Panc1 (cell line): ENCODE results near the gene ANO6. TPM values are rescaled to one million over a fixed set of nuclear protein-coding genes. Genes with fewer than 3 reads are reported as not detected.

Experiments
- ATAC-seq: fragments of 200-7000 bp; cut with Tn5 transposase; 2 replicates; pipeline ENCODE4 v1.9.1; 2020; ENCODE audit warnings: mild to moderate bottlenecking, moderate library complexity
- BruUV-seq: library from RNA; stranded (reverse); fragments of 400-500 nt; replicated peaks from 2 replicates; lab custom pipeline; 2021; lab: Mats Ljungman, UMichigan
- CTCF ChIA-PET: fragments of 300-600 bp; sonication (Branson Sonifier 250); formaldehyde crosslinking; loops from one replicate; lab custom pipeline; 2022; ENCODE audit warnings: antibody characterized with exemption; lab: Charles Lee
- POLR2A ChIA-PET: fragments of 300-600 bp; sonication (Branson Sonifier 250); formaldehyde crosslinking; loops from one replicate; lab custom pipeline; 2022; ENCODE audit warnings: antibody characterized with exemption; lab: Charles Lee
- DNase-seq: peaks from one replicate; pipeline ENCODE4 v3.0.0-alpha.2; 2010; ENCODE audit warnings: low read depth, low spot score
- H3K27ac ChIP-seq: 2 replicates; pipeline ENCODE4 v1.5.1; 2011; ENCODE audit warnings: mild to moderate bottlenecking, low read length, inconsistent platforms
- H3K27me3 ChIP-seq: fragments of 200-500 bp; sonication (Bioruptor generic); 2 replicates; pipeline ENCODE4 v1.6.0; 2014; ENCODE audit warnings: low read length, inconsistent platforms; ENCODE audit not compliant: control insufficient read depth, insufficient read depth
- H3K36me3 ChIP-seq: fragments of 200-500 bp; sonication (Bioruptor generic); 2 replicates; pipeline ENCODE4 v1.5.1; 2014; ENCODE audit warnings: inconsistent platforms, mild to moderate bottlenecking, low read length, moderate library complexity; ENCODE audit not compliant: control insufficient read depth, insufficient read depth
- H3K4me1 ChIP-seq: 2 replicates; pipeline ENCODE4 v1.5.1; 2011; ENCODE audit warnings: inconsistent platforms, mild to moderate bottlenecking, low read length, moderate library complexity; ENCODE audit not compliant: control insufficient read depth, insufficient read depth
- H3K4me3 ChIP-seq, 2 experiments: 2 replicates each; pipeline ENCODE4 v1.5.1; 2011 to 2012; ENCODE audit warnings: low read depth in 2 of 2, low read length in 2 of 2, mild to moderate bottlenecking in 2 of 2, inconsistent platforms in 1 of 2, moderate library complexity in 1 of 2
- H3K9me3 ChIP-seq: fragments of 200-500 bp; sonication (Bioruptor generic); 2 replicates; pipeline ENCODE4 v1.5.1; 2014; ENCODE audit warnings: low read depth, mild to moderate bottlenecking, inconsistent platforms, low read length, moderate library complexity; ENCODE audit not compliant: control insufficient read depth, insufficient read depth
- CTCF ChIP-seq: fragments of 450-650 bp; IDR thresholded peaks from 2 replicates; pipeline ENCODE4 v1.5.1; 2017; ENCODE audit warnings: mild to moderate bottlenecking
- POLR2AphosphoS5 ChIP-seq: IDR thresholded peaks from 2 replicates; pipeline ENCODE4 v1.6.1; 2012; ENCODE audit warnings: mild to moderate bottlenecking, low read depth, low read length, moderate library complexity
- REST ChIP-seq, 2 experiments: IDR thresholded peaks; 2 replicates each; pipeline ENCODE4 v1.6.1; 2011 to 2012; ENCODE audit warnings: low read depth in 2 of 2, control low read depth in 1 of 2, low read length in 1 of 2, mild to moderate bottlenecking in 1 of 2, moderate library complexity in 1 of 2; ENCODE audit not compliant: insufficient read depth in 1 of 2
- SIN3A ChIP-seq: IDR thresholded peaks from 2 replicates; pipeline ENCODE4 v1.6.1; 2012; ENCODE audit warnings: low read depth, mild to moderate bottlenecking, low read length, moderate library complexity, borderline replicate concordance; ENCODE audit not compliant: insufficient read depth
- TCF7L2 ChIP-seq: IDR thresholded peaks from 2 replicates; pipeline ENCODE4 v1.6.1; 2011; ENCODE audit warnings: mild to moderate bottlenecking, low read depth, low read length, inconsistent platforms
- in situ Hi-C: cut with HindIII; loops from 2 replicates; pipeline ENCODE4 v1.10.0; 2016; ENCODE audit warnings: low sequenced_read_pairs, low pct_unique_long_range_greater_than_20kb
- intact Hi-C: fragments of 100-400 bp; cut with micrococcal nuclease; formaldehyde crosslinking; loops from one replicate; pipeline ENCODE4 v1.10.0; 2022; ENCODE audit not compliant: unreplicated experiment
- total RNA-seq: library from RNA; stranded (reverse); gene quantifications from one replicate; pipeline ENCODE4 v1.2.1, GENCODE V29; 2021; ENCODE audit not compliant: unreplicated experiment

ANO6 gene
- total RNA-seq, 1 experiment from 2014 or later: 120 TPM

GRCh38 chr12:45348986-45349385 is 133.1 kb downstream of the ANO6 start:
- ATAC-seq: no peak
- no peak for DNase-seq
- H3K36me3 ChIP-seq: peaks cover 34% of the 10 kb centered on the region
- no peak overlapping the region for H3K4me3 ChIP-seq
- H3K27ac ChIP-seq: no peak overlapping the region
- intact Hi-C loops: no loop called here
- peaks cover 2% of the 10 kb centered on the region; the same call in 1 of the 2 replicates for H3K4me1 ChIP-seq
- CTCF ChIA-PET: no interaction called here
- in situ Hi-C loops: no loop called here
- POLR2A ChIA-PET: no interaction called here
- TF ChIP-seq POLR2AphosphoS5 (no peak), TCF7L2 (no peak), SIN3A (no peak), CTCF (no peak), REST (IDR thresholded peaks at IDR 0.05; ENCODE audit: insufficient read depth in 1 of 2, low read depth in 2 of 2, low read length in 1 of 2) (no peak)
- H3K27me3 ChIP-seq: no peaks in the 10 kb centered on the region
- no TSS peak for BruUV-seq
- no peaks in the 10 kb centered on the region for H3K9me3 ChIP-seq

- no peak for DNase-seq
These were observed 134.0 kb downstream of the ANO6 start for GRCh38 chr12:45349916-45350315.

More at GRCh38 chr12:45349916-45350315, 134.0 kb downstream of the ANO6 start:
- no TSS peak for BruUV-seq
- H3K4me3 ChIP-seq: no peak overlapping the region
- no peak for TF ChIP-seq POLR2AphosphoS5
- TF ChIP-seq TCF7L2: no peak
- TF ChIP-seq SIN3A: no peak
- no peak for TF ChIP-seq REST (IDR thresholded peaks at IDR 0.05; ENCODE audit: insufficient read depth in 1 of 2, low read depth in 2 of 2, low read length in 1 of 2)
- no peak for TF ChIP-seq CTCF
- intact Hi-C loops: no loop called here
- peaks cover 37% of the 10 kb centered on the region for H3K36me3 ChIP-seq
- ChIA-PET CTCF (no interaction called here), POLR2A (interaction anchor here (0.6 kb wide), 1 partner anchor 661 kb away, joined by 3 read pairs; no protein-coding TSS in a partner anchor)
- in situ Hi-C loops: no loop called here
- H3K4me1 ChIP-seq: peaks cover 5% of the 10 kb centered on the region; the same call in 1 of the 2 replicates
- no peak overlapping the region for H3K27ac ChIP-seq
- no peak for ATAC-seq
- no peaks in the 10 kb centered on the region for H3K9me3 ChIP-seq
- H3K27me3 ChIP-seq: no peaks in the 10 kb centered on the region
